ENCODE measurements around the gene SLC38A1.

Gene SLC38A1

DNA sequence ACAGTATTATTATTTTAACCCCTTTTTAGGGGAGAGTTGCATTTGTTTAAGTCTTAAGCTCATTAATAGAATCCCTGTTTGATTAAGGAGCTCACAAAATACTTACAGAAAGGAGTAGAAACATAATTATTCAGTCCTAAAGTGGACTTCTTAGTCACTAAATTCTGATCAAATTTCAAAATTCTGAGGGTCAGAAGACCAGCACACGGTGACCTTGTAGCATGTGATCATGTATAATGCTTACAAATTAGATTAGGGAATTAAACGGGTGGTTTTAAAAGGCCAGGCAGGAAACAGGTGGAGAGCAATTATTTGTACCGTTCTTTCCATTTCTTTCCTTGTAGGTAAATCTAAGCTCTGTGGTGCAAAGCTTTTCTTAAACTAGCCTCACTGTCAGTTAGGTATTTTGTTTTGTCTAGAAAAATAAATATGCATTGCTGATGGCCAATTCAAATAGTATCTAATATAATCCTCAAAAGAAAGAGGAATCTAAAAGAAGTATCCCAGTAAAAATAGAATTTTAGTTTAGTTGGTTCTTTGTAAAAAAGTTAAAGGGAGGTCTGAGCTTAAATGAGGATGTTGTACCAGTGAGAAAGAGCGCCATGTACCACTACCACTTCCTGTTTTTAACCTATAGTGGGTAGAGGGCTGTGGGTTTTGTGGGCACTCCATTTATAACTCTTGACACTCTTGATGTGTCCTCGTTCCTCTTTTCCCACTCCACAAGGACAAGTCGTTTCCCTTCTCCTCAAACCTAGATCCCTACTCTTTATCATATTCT is 51.1 kb downstream of the SLC38A1 start:
- Histone ChIP-seq H3K27me3 (ENCODE audit: control insufficient read depth, insufficient read depth, low read length) (no peaks in the 10 kb centered on the region), H3K36me3 (ENCODE audit: control insufficient read depth, insufficient read depth, low read length) (peaks cover 83% of the 10 kb centered on the region), H3K4me1 (ENCODE audit: control insufficient read depth, insufficient read depth, low read length) (peaks cover 36% of the 10 kb centered on the region), H3K9ac (ENCODE audit: low read depth, low read length) (no peak overlapping the region), H3K4me3 (ENCODE audit: low read depth, low read length) (no peak overlapping the region), H3K27ac (ENCODE audit: low read depth, low read length) (no peak overlapping the region), H3K9me3 (ENCODE audit: control insufficient read depth, insufficient read depth, low read length) (no peaks in the 10 kb centered on the region)

DNA sequence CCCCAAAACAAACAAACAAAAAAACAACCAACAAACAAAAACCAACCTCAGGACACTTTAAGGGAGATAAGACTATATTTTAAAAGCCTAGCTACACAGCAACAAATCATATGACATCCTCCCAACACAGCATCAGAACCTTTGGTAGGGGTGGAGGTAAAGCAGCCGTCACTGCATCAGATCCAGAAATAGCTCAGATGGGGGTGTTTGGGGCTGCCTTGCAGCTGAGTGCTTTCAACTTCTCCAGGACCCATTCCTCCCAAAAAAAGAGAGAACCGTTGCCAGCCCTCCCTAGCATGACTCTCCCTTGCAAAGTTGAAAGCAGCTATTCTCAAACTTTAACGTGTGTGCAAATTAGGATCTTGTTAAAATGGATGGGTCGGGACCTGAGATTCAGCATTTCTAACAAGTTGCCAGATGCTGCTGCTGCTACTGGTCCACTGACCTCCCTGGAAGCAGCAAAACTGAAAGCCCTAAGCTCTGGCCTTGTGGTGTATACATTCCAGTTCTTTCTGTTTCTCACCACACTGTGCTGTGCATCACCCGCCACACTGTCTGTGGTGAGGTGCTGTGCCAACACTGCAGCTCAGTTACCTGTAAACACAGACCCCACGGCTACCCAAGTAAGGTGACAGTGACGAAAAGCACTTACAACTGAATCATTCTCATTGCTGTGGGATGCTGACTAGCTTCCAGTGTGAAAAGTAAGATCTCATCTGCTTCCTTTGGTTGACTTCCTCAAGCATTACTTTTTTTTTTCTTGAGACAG is 54.0 kb downstream of the SLC38A1 start:
- H3K36me3 ChIP-seq (ENCODE audit: control insufficient read depth, insufficient read depth, low read length) = peaks cover 79% of the 10 kb centered on the region
- H3K4me3 ChIP-seq (ENCODE audit: low read depth, low read length) = no peak overlapping the region
- H3K27ac ChIP-seq (ENCODE audit: low read depth, low read length) = no peak overlapping the region
- no peaks in the 10 kb centered on the region for H3K27me3 ChIP-seq (ENCODE audit: control insufficient read depth, insufficient read depth, low read length)
- H3K9me3 ChIP-seq (ENCODE audit: control insufficient read depth, insufficient read depth, low read length) = no peaks in the 10 kb centered on the region
- peaks cover 22% of the 10 kb centered on the region for H3K4me1 ChIP-seq (ENCODE audit: control insufficient read depth, insufficient read depth, low read length)
- no peak overlapping the region for H3K9ac ChIP-seq (ENCODE audit: low read depth, low read length)

GRCh38 chr12:46212108-46212982 is 56.5 kb downstream of the SLC38A1 start:
- no peaks in the 10 kb centered on the region for H3K9me3 ChIP-seq (ENCODE audit: control insufficient read depth, insufficient read depth, low read length)
- H3K27me3 ChIP-seq (ENCODE audit: control insufficient read depth, insufficient read depth, low read length) = no peaks in the 10 kb centered on the region
- H3K4me1 ChIP-seq (ENCODE audit: control insufficient read depth, insufficient read depth, low read length) = peaks cover 27% of the 10 kb centered on the region
- no peak overlapping the region for H3K9ac ChIP-seq (ENCODE audit: low read depth, low read length)
- H3K4me3 ChIP-seq (ENCODE audit: low read depth, low read length) = no peak overlapping the region
- peaks cover 80% of the 10 kb centered on the region for H3K36me3 ChIP-seq (ENCODE audit: control insufficient read depth, insufficient read depth, low read length)
- H3K27ac ChIP-seq (ENCODE audit: low read depth, low read length) = no peak overlapping the region

- no peaks in the 10 kb centered on the region for H3K27me3 ChIP-seq (ENCODE audit: control insufficient read depth, insufficient read depth, low read length)
- no peak overlapping the region for H3K4me3 ChIP-seq (ENCODE audit: low read depth, low read length)
- no peak overlapping the region for H3K27ac ChIP-seq (ENCODE audit: low read depth, low read length)
- H3K9ac ChIP-seq (ENCODE audit: low read depth, low read length) = no peak overlapping the region
- H3K4me1 ChIP-seq (ENCODE audit: control insufficient read depth, insufficient read depth, low read length) = peaks cover 34% of the 10 kb centered on the region
- peaks cover 87% of the 10 kb centered on the region for H3K36me3 ChIP-seq (ENCODE audit: control insufficient read depth, insufficient read depth, low read length)
- no peaks in the 10 kb centered on the region for H3K9me3 ChIP-seq (ENCODE audit: control insufficient read depth, insufficient read depth, low read length)
Observed at GRCh38 chr12:46210873-46211439, 57.9 kb downstream of the SLC38A1 start.

DNA sequence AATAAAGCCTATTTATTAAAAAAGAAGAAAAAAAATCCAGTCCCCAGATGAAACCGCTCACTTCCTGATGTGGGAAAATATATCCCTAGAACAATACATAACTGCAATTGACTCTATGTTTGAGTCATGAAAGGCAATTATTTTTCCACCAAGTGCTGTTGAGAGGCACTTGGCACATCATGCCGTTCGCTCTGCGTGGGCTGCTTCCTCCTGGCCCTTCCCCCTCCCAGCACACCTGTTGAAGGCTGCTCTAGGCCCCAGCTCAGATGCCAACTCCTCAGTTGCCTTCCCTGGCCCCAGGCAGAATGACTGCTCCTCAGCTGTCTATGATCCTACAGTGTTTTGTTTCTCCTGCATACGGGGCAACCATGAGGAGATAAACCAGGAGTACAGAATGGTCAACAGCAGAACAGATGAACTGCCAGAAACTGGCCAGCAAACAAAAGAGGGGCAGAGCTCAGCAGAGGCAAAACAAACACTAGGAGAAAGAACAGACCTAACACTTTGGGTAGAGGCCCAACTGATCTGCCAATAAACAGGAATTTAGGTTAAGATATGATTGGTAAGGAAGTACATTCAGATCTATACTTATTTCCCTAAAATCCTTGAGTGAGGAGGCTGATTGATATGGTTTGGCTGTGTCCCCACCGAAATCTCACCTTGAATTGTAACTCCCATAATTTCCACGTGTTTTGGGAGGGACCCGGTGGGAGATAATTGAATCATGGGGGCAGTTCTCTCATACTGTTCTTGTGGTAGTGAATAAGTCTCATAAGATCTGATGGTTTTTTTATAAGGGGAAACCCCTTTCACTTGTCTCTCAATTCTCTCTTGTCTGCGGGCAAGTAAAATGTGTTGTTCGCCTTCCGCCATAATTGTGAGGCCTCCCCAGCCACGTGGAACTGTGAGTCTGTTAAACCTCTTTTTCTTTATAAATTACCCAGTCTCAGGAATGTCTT is 58.6 kb downstream of the SLC38A1 start:
- Histone ChIP-seq H3K4me1 (ENCODE audit: control insufficient read depth, insufficient read depth, low read length) (peaks cover 34% of the 10 kb centered on the region), H3K4me3 (ENCODE audit: low read depth, low read length) (no peak overlapping the region), H3K27me3 (ENCODE audit: control insufficient read depth, insufficient read depth, low read length) (no peaks in the 10 kb centered on the region), H3K9me3 (ENCODE audit: control insufficient read depth, insufficient read depth, low read length) (no peaks in the 10 kb centered on the region), H3K36me3 (ENCODE audit: control insufficient read depth, insufficient read depth, low read length) (peaks cover 94% of the 10 kb centered on the region), H3K9ac (ENCODE audit: low read depth, low read length) (no peak overlapping the region), H3K27ac (ENCODE audit: low read depth, low read length) (no peak overlapping the region)

DNA sequence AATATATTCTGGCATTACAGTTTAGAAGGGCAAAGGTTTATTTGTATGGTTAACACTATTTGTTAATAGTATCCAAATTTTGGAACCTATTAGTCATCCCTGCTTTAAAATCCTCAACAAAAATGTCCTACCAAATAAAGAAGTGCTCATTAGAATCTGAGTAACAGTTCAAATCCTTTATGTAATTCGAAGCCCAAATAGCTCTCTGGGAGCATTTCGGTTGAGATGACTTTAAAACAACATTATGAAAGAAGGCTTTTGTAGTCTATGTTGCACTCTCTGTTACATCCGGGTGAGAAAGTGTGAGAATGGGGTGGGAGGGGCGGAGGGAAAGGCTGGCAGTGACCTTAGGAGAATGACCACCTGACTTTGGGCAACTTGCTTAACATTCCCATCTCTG is 59.7 kb downstream of the SLC38A1 start:
- H3K4me1 ChIP-seq (ENCODE audit: control insufficient read depth, insufficient read depth, low read length) = peaks cover 34% of the 10 kb centered on the region
- H3K27me3 ChIP-seq (ENCODE audit: control insufficient read depth, insufficient read depth, low read length) = no peaks in the 10 kb centered on the region
- no peak overlapping the region for H3K27ac ChIP-seq (ENCODE audit: low read depth, low read length)
- peaks cover 94% of the 10 kb centered on the region for H3K36me3 ChIP-seq (ENCODE audit: control insufficient read depth, insufficient read depth, low read length)
- no peak overlapping the region for H3K9ac ChIP-seq (ENCODE audit: low read depth, low read length)
- H3K9me3 ChIP-seq (ENCODE audit: control insufficient read depth, insufficient read depth, low read length) = no peaks in the 10 kb centered on the region
- no peak overlapping the region for H3K4me3 ChIP-seq (ENCODE audit: low read depth, low read length)

DNA sequence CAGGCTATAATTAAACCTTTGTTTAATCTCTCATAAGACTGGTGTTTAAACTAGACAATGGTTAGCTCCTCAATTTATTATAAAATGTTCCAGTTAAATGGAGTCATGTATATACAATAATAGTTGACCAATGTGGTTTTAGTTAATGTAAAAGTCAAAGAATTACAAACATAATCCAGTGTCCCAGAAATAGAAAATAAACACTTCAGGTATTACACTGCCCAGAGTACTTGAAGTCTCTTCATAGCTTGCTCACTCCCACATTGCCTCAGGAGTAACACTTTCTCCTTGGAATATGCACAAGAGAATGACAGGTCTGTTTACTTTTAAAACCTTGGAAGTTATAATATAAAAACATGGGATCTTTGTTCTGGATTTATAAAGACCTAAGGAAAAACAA is 60.5 kb downstream of the SLC38A1 start:
- H3K9ac ChIP-seq (ENCODE audit: low read depth, low read length) = no peak overlapping the region
- H3K27ac ChIP-seq (ENCODE audit: low read depth, low read length) = no peak overlapping the region
- no peak overlapping the region for H3K4me3 ChIP-seq (ENCODE audit: low read depth, low read length)
- no peaks in the 10 kb centered on the region for H3K9me3 ChIP-seq (ENCODE audit: control insufficient read depth, insufficient read depth, low read length)
- H3K4me1 ChIP-seq (ENCODE audit: control insufficient read depth, insufficient read depth, low read length) = peaks cover 34% of the 10 kb centered on the region
- H3K27me3 ChIP-seq (ENCODE audit: control insufficient read depth, insufficient read depth, low read length) = no peaks in the 10 kb centered on the region
- H3K36me3 ChIP-seq (ENCODE audit: control insufficient read depth, insufficient read depth, low read length) = peaks cover 94% of the 10 kb centered on the region

GRCh38 chr12:46207644-46208043 is 61.2 kb downstream of the SLC38A1 start:
- H3K36me3 ChIP-seq (ENCODE audit: control insufficient read depth, insufficient read depth, low read length) = peaks cover 94% of the 10 kb centered on the region
- H3K27ac ChIP-seq (ENCODE audit: low read depth, low read length) = no peak overlapping the region
- H3K4me3 ChIP-seq (ENCODE audit: low read depth, low read length) = no peak overlapping the region
- H3K9me3 ChIP-seq (ENCODE audit: control insufficient read depth, insufficient read depth, low read length) = no peaks in the 10 kb centered on the region
- peaks cover 34% of the 10 kb centered on the region for H3K4me1 ChIP-seq (ENCODE audit: control insufficient read depth, insufficient read depth, low read length)
- H3K9ac ChIP-seq (ENCODE audit: low read depth, low read length) = no peak overlapping the region
- no peaks in the 10 kb centered on the region for H3K27me3 ChIP-seq (ENCODE audit: control insufficient read depth, insufficient read depth, low read length)

DNA sequence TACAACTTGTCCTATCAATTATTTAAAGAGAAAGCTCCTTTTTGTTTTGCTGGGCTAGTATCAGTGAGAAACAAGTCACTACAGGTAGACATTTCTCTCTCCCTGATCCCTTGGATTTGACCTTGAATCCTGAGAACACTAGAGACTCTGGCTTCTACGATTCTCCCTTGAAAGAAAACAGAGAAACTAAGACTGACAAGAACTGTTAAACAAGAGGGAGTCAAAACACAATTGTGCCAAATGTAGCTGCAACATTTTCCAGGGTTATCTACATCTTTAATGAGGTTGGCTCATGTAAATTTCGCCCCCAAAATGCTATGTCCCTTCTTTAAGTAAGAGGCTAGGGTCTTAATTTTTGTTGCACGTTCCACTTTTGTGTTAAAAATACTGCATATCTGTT is 62.4 kb downstream of the SLC38A1 start:
- no peaks in the 10 kb centered on the region for H3K27me3 ChIP-seq (ENCODE audit: control insufficient read depth, insufficient read depth, low read length)
- H3K9me3 ChIP-seq (ENCODE audit: control insufficient read depth, insufficient read depth, low read length) = no peaks in the 10 kb centered on the region
- H3K9ac ChIP-seq (ENCODE audit: low read depth, low read length) = no peak overlapping the region
- H3K36me3 ChIP-seq (ENCODE audit: control insufficient read depth, insufficient read depth, low read length) = peaks cover 95% of the 10 kb centered on the region
- no peak overlapping the region for H3K4me3 ChIP-seq (ENCODE audit: low read depth, low read length)
- H3K4me1 ChIP-seq (ENCODE audit: control insufficient read depth, insufficient read depth, low read length) = peaks cover 34% of the 10 kb centered on the region
- H3K27ac ChIP-seq (ENCODE audit: low read depth, low read length) = no peak overlapping the region

DNA sequence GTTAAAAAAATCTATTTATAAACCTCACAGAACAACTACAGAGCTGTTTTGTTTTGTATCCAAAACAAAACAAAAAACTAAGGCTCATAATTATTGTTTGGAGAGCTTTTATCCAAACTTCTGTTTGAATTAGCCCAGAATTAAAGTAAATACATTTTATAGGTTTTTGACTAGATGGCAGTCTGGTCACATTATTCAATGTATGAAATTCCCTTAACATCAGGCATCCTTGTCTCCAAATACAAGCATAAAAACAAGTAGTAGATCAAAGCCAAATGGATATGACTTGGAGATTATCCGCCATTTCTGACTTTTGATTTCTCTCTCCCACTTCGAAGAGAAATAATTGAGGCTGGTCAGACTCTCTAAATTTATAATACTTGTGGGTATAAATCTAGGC is 63.5 kb downstream of the SLC38A1 start:
- H3K27me3 ChIP-seq (ENCODE audit: control insufficient read depth, insufficient read depth, low read length) = no peaks in the 10 kb centered on the region
- H3K36me3 ChIP-seq (ENCODE audit: control insufficient read depth, insufficient read depth, low read length) = peaks cover 99% of the 10 kb centered on the region
- H3K27ac ChIP-seq (ENCODE audit: low read depth, low read length) = no peak overlapping the region
- H3K9ac ChIP-seq (ENCODE audit: low read depth, low read length) = no peak overlapping the region
- no peaks in the 10 kb centered on the region for H3K9me3 ChIP-seq (ENCODE audit: control insufficient read depth, insufficient read depth, low read length)
- no peak overlapping the region for H3K4me3 ChIP-seq (ENCODE audit: low read depth, low read length)
- H3K4me1 ChIP-seq (ENCODE audit: control insufficient read depth, insufficient read depth, low read length) = peaks cover 24% of the 10 kb centered on the region
